Caco-2 (cell line): ENCODE results near the gene PLEKHA6. TPM values are rescaled to one million over a fixed set of nuclear protein-coding genes. Genes with fewer than 3 reads are reported as not detected.

ENCODE experiments used
- BruUV-seq: library from RNA; stranded (reverse); fragments of 400-500 nt; replicated peaks from 2 replicates; lab custom pipeline; 2021; lab: Mats Ljungman, UMichigan
- CTCF ChIA-PET: fragments of 300-600 bp; sonication (Branson Sonifier 250); formaldehyde crosslinking; loops from one replicate; lab custom pipeline; 2022; ENCODE audit warnings: antibody characterized with exemption; lab: Charles Lee
- POLR2A ChIA-PET: fragments of 300-600 bp; sonication (Branson Sonifier 250); formaldehyde crosslinking; loops from one replicate; lab custom pipeline; 2022; ENCODE audit warnings: antibody characterized with exemption; lab: Charles Lee
- DNase-seq, 2 experiments: peaks; one replicate each; pipeline versions ENCODE4 v3.0.0 to v3.0.0-alpha.2; 2020 to 2022
- H3K27me3 ChIP-seq: replicated peaks from 2 replicates; pipeline ENCODE4 v1.6.0; 2011; ENCODE audit warnings: low read length; ENCODE audit not compliant: control insufficient read depth, insufficient read depth
- H3K36me3 ChIP-seq: 2 replicates; pipeline ENCODE4 v1.5.1; 2011; ENCODE audit warnings: low read length; ENCODE audit not compliant: control insufficient read depth, insufficient read depth
- H3K4me1 ChIP-seq: fragments of 250-450 bp; sonication (Bioruptor Pico); 2 replicates; pipeline ENCODE4 v1.5.1; 2020; ENCODE audit warnings: mild to moderate bottlenecking
- H3K4me3 ChIP-seq: 2 replicates; pipeline ENCODE4 v1.5.1; 2011; ENCODE audit warnings: low read depth, mild to moderate bottlenecking, control low read depth, low read length
- H3K9me3 ChIP-seq: fragments of 250-450 bp; sonication (Bioruptor Pico); 2 replicates; pipeline ENCODE4 v1.5.1; 2020; ENCODE audit warnings: mild to moderate bottlenecking, moderate library complexity
- H3K27ac Mint-ChIP-seq: one replicate; pipeline ENCODE4 v1.8.0; 2022; ENCODE audit warnings: mixed read lengths; ENCODE audit not compliant: unreplicated experiment
- H3K27me3 Mint-ChIP-seq: one replicate; pipeline ENCODE4 v1.8.0; 2022; ENCODE audit warnings: mixed read lengths; ENCODE audit not compliant: insufficient read depth, unreplicated experiment
- H3K36me3 Mint-ChIP-seq: one replicate; pipeline ENCODE4 v1.8.0; 2022; ENCODE audit warnings: mild to moderate bottlenecking, mixed read lengths; ENCODE audit not compliant: insufficient read depth, unreplicated experiment
- H3K4me1 Mint-ChIP-seq: one replicate; pipeline ENCODE4 v1.8.0; 2022; ENCODE audit warnings: low read depth, mixed read lengths; ENCODE audit not compliant: unreplicated experiment
- H3K4me3 Mint-ChIP-seq: one replicate; pipeline ENCODE4 v1.8.0; 2022; ENCODE audit warnings: mild to moderate bottlenecking, moderate library complexity, mixed read lengths; ENCODE audit not compliant: unreplicated experiment
- H3K9me3 Mint-ChIP-seq: one replicate; pipeline ENCODE4 v1.8.0; 2022; ENCODE audit warnings: mixed read lengths; ENCODE audit not compliant: unreplicated experiment
- CTCF ChIP-seq, 2 experiments: fragments of 200-600 bp in 1 of 2; IDR thresholded peaks; 1 replicate in 1 of 2; 2 replicates in 1 of 2; pipeline versions ENCODE4 v1.5.1 to v1.8.0; 2011 to 2022; ENCODE audit warnings: antibody characterized with exemption in 1 of 2, control low read depth in 1 of 2, inconsistent platforms in 1 of 2, low read depth in 1 of 2, low read length in 1 of 2, mild to moderate bottlenecking in 1 of 2, moderate library complexity in 1 of 2; ENCODE audit not compliant: insufficient read depth in 1 of 2, severe bottlenecking in 1 of 2, unreplicated experiment in 1 of 2
- intact Hi-C: fragments of 100-400 bp; cut with micrococcal nuclease; formaldehyde crosslinking; loops from one replicate; pipeline ENCODE4 v1.10.0; 2022; ENCODE audit not compliant: unreplicated experiment
- total RNA-seq: library from RNA; stranded (reverse); gene quantifications from 2 replicates; pipeline ENCODE4 v1.2.3, GENCODE V29; 2022

The PLEKHA6 gene
- total RNA-seq, 1 experiment from 2014 or later, result 18.8 TPM

DNA sequence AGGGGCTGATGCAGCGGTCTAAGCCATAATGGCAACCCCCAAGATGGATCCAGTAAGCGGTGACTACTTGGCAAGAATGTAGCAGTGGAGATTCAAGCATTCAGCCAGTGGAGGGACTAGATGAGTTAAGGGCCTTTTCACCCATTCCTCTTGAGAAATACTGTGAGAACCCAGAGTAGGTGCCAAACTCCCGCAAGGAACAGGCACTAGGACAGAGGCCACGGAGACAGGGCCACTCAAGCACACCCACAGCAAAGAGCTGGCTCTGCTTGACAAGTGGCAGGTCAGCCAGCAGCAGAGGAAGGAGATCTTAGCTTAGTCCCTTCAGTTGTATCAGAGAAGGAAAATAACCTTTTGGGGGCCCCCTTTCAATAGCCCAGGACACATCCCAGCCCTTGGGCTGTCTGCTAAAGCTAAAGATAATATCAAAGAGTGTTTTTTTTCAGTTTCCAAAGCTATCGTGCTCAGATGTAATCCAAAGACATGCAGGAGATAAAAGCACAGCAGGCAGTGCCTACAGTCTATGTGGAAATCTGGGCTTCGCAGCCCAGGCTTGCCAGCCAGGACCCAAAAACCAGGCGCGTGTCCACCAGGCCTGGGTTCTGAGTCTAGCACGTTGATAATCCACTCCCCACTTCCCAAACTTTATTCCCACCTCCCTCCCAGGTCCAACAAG lies 83.9 kb downstream of the PLEKHA6 start:
- H3K27me3 Mint-ChIP-seq, result no peaks in the 10 kb centered on the region
- BruUV-seq, result no TSS peak
- no peaks in the 10 kb centered on the region for H3K27me3 ChIP-seq
- CTCF ChIA-PET, result no interaction called here
- no peak overlapping the region for H3K4me3 Mint-ChIP-seq
- no peaks in the 10 kb centered on the region for H3K4me1 Mint-ChIP-seq
- no peaks in the 10 kb centered on the region for H3K9me3 ChIP-seq
- intact Hi-C loops, result no loop called here
- no peak for DNase-seq
- no peak overlapping the region for H3K27ac Mint-ChIP-seq
- no peaks in the 10 kb centered on the region for H3K9me3 Mint-ChIP-seq
- no peaks in the 10 kb centered on the region for H3K36me3 Mint-ChIP-seq
- POLR2A ChIA-PET, result no interaction called here
- TF ChIP-seq CTCF (IDR thresholded peaks at IDR 0.05; ENCODE audit: insufficient read depth in 1 of 2, low read depth in 1 of 2, low read length in 1 of 2, severe bottlenecking in 1 of 2, unreplicated experiment in 1 of 2), result no peak
- H3K4me1 ChIP-seq, result no peaks in the 10 kb centered on the region
- no peak overlapping the region for H3K4me3 ChIP-seq
- peaks cover 4% of the 10 kb centered on the region for H3K36me3 ChIP-seq

DNA sequence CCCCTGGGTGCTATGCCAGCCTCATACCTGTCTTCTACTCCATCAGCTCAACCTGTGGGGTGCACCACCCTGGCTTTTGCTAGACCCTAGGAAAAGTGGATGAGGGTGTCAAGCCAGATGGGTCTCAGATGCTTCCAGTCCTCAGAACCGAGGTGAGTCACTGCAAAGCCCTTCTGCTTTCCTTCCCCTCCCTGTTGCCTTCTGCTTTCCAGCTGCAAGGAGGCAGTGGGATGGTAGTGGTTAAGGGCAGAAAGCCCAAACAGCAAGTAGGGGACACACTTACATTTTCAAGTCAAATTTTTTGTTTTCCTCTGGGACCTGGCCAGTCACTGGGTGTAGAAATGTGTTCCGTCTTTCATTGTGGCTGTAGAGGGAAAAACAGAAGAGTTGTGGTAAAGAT lies 85.3 kb downstream of the PLEKHA6 start:
- Histone ChIP-seq H3K4me3 (no peak overlapping the region), H3K4me1 (no peaks in the 10 kb centered on the region), H3K36me3 (peaks cover 3% of the 10 kb centered on the region), H3K27me3 (no peaks in the 10 kb centered on the region), H3K9me3 (no peaks in the 10 kb centered on the region)
- TF ChIP-seq CTCF (IDR thresholded peaks at IDR 0.05; ENCODE audit: insufficient read depth in 1 of 2, low read depth in 1 of 2, low read length in 1 of 2, severe bottlenecking in 1 of 2, unreplicated experiment in 1 of 2), result no peak
- ChIA-PET POLR2A (no interaction called here), CTCF (no interaction called here)
- Mint-ChIP-seq H3K9me3 (no peaks in the 10 kb centered on the region), H3K27ac (no peak overlapping the region), H3K27me3 (no peaks in the 10 kb centered on the region), H3K36me3 (no peaks in the 10 kb centered on the region), H3K4me1 (no peaks in the 10 kb centered on the region), H3K4me3 (no peak overlapping the region)
- intact Hi-C loops, result no loop called here
- no TSS peak for BruUV-seq
- no peak for DNase-seq

GRCh38 chr1:204272505-204272904 lies 87.2 kb downstream of the PLEKHA6 start:
- intact Hi-C loops, result no loop called here
- ChIA-PET POLR2A (no interaction called here), CTCF (no interaction called here)
- Mint-ChIP-seq H3K4me3 (no peak overlapping the region), H3K27me3 (no peaks in the 10 kb centered on the region), H3K27ac (no peak overlapping the region), H3K9me3 (no peaks in the 10 kb centered on the region), H3K4me1 (peaks cover under 1% of the 10 kb centered on the region), H3K36me3 (no peaks in the 10 kb centered on the region)
- H3K4me1 ChIP-seq, result no peaks in the 10 kb centered on the region; the same call in 1 of the 2 replicates
- no peaks in the 10 kb centered on the region for H3K27me3 ChIP-seq
- DNase-seq, result no peak
- H3K36me3 ChIP-seq, result peaks cover 5% of the 10 kb centered on the region
- BruUV-seq, result no TSS peak
- no peak for TF ChIP-seq CTCF (IDR thresholded peaks at IDR 0.05; ENCODE audit: insufficient read depth in 1 of 2, low read depth in 1 of 2, low read length in 1 of 2, severe bottlenecking in 1 of 2, unreplicated experiment in 1 of 2)
- no peaks in the 10 kb centered on the region for H3K9me3 ChIP-seq
- H3K4me3 ChIP-seq, result no peak overlapping the region
